Inflammatory macrophage treated with lipopolysaccharide for 4 hours (primary cell): ENCODE data around the gene JAG1.

ENCODE experiments used
- DNase-seq: peaks from one replicate; pipeline ENCODE4 v3.0.0-alpha.2; 2020

The JAG1 gene

GRCh38 chr20:10667560-10668167 lies 6.1 kb downstream of the JAG1 start:
- DNase-seq: no peak

GRCh38 chr20:10667077-10667401 lies 6.8 kb downstream of the JAG1 start:
- DNase-seq: no peak

DNA sequence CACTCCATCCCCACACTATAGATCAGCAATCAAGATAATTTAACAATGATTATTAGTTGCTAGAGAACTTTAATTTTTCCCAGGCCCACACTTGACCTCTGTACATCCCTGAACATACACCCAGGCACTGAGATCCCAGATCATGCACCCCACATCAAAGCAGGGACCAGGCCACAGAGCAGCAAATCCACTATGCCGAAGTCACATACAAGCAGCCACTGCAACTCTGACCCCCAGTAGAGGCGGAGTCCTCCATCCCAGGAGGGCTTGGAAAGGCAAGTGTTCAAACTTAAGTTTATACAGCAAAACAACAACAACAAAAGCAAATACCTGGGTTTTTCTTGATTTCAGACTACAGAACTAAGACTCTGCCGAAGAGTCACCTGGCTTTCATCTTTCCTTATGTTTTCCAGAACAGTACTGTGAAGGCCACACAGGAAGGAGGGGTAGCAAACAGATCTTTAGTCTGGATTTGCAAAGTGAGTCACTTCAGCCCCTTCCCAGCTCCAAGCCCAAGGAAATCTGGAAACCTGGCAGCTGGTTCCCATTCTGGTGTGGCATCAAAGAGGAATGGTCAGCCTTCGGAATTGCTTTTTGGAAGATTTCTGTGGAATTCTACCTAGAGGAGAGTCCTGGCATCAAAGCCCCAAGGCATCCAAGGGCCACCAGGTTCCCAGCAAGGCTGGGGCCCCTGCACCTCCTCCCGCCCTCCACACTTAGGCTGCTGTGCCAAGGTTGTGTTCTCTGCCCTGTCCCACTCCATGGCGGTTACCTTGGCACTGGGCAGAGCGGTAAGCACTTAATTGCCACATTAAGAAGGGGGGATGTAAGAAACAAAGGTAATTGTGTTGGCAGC lies 7.3 kb downstream of the JAG1 start:
- DNase-seq: no peak

DNA sequence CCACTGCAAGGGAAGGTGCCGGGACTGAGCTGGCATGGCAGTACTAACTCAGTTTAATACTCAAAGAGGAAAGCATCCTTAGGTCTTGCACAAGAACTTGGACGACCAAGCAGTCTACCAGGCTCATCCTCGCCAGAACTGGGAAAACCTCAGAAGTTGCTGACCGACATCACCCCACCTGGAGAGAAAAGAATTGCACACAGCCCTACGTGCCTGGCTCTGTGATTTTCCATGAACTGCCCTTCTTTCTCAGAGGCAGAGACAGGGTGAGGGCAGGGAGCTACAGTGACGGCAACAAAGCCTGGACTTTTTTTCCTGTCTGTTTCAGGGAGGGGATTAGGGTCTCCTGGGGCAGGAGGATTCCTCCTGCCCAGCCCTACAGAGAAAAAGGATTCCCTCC lies 8.0 kb downstream of the JAG1 start:
- no peak for DNase-seq

DNA sequence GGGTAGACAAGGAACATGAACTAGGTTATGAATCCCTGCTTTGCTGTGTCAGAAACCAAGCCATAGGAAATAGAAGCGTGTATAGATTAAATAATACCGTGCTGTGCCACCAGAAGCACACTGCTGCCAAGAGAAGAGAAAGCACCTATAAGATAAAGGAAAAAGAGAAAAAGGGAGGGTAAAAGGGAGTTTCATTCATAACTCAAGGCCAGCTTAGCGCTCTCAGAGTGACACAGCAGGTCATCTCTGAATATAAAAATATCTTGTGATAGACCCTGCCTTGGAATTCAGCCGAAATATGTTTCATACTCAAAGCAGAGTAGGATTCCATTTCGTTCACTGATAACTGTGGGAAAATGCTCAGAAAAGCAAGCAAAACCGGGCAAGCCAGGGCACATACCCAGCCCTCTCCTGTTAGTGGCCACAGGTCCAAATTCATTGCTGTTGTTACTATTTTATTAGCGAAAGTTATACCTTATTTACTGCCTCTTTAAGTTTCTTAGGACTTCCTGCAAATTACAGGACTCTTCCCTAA lies 8.7 kb downstream of the JAG1 start:
- no peak for DNase-seq

- DNase-seq: no peak
Observed at GRCh38 chr20:10663756-10664155, 10.0 kb downstream of the JAG1 start.

DNA sequence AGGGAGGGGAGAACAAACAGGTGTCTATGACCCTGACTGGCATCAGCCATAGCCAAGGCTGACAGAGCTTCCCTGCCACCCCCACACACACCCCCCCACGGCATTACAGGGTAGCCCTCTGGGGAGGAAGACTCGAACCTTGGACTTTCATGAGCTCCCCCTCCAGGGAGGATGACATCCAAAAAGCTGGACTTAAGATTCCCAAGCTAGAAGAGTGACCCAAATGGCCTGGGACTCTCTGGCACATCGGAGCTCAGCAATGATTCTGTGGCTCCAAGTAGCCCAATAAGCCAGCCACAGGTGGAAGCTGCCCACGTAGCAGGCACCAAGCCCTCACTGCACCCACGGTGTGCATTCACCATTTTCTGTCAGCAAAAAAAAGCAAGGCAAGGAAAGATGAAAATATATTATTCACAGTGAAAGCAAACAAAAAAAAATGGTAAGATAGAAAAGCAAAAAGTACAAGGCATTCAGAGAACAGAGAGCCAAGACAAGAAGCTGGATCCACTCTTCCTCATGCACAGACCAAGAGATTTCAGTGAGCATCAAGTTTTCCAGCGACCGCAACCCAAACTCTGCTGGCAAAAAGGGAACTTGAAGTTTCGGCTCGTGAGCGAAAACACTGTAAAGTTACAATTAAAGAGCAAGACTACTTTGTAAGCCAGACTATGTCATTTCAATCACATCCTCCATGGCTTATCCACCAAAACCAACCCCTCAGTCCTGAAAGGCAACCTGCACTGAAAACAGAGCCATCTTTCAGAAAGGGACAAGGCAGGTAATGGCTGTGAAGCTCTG lies 10.9 kb downstream of the JAG1 start:
- peak; percentile 66 for DNase-seq

- no peak for DNase-seq
Observed at GRCh38 chr20:10662151-10662550, 11.6 kb downstream of the JAG1 start.

- no peak for DNase-seq
Observed at GRCh38 chr20:10661261-10661660, 12.5 kb downstream of the JAG1 start.

DNA sequence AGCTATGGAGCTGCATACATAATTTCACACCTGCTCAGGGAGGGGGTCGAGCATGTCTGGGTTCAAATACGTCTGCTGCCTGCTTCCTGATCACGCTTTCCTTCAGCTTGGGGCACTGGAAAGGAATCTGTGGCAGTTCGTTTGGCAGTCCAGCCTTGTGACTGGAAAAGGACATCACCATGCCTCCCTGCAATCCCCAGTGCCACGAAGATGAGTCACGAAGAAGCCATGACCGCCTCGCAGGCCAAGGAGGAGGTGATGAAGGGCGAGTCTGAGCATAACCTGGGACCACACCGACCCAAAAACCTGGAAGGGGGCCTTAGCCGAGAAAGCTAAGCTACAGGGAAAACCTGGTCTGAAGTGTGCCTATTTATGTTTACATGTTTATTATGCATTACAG lies 13.1 kb downstream of the JAG1 start:
- DNase-seq: no peak

- no peak for DNase-seq
Observed at GRCh38 chr20:10659651-10660601, 13.9 kb downstream of the JAG1 start.

- no peak for DNase-seq
Observed at GRCh38 chr20:10658876-10659632, 14.7 kb downstream of the JAG1 start.

GRCh38 chr20:10658051-10658823 lies 15.6 kb downstream of the JAG1 start:
- no peak for DNase-seq

DNA sequence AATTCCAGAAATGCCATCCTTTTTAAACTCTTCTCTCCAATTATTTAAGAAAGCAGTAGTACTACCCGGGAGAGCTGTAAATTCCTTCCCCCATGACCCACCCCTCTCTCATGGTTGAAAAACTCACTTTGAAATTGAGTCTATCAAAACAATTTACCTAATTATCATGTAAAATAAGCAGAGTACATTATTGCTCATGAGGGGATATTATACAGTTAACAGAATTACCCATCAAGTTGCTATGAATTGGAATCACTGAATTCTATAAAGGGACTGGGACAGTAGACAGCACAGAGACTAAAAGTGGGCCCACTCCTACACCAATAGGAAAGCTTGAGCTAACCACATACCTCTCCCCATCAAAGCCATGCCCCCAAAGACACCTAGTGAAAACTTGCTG lies 16.3 kb downstream of the JAG1 start:
- no peak for DNase-seq

- DNase-seq: no peak
Observed at GRCh38 chr20:10655720-10656669, 17.8 kb downstream of the JAG1 start.

GRCh38 chr20:10654630-10655029 lies 19.2 kb downstream of the JAG1 start:
- no peak for DNase-seq

- DNase-seq: no peak
Observed at GRCh38 chr20:10654250-10654610, 19.6 kb downstream of the JAG1 start.

DNA sequence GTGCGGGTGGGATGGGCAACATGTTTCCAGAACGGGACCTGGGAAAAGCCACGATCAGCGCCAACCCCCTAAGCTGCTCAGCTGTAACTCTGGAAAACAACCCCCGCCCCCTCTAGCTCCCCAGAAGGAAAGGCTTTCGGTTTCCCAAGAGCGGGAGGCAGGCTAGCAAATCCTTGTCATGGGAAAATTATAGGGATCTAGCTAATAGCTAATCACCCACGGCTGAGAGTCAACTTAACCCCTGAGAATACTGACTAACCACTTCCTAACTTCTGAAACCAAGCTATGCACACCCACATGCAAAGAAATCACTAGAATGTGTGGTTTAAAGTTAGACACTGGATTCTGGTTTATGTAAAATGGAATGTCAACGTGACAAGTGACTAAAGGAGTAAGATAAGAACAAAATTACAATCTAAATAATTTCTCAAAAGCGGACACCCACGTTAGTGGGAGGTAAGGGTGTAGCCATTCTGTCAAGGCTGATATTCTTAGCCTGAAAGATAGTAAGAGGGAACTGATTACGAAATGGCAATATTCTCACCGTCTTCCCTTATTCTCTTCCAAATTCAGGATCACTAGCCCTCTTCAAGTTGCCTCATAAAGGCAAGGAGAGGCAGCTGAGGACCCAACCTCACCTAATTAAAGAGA lies 20.1 kb downstream of the JAG1 start:
- no peak for DNase-seq

GRCh38 chr20:10652660-10653261 lies 21.0 kb downstream of the JAG1 start:
- no peak for DNase-seq
